A549 (cell line): Measurements from ENCODE around the gene GPLD1. TPM values are rescaled to one million over a fixed set of nuclear protein-coding genes. Genes with fewer than 3 reads are reported as not detected.
A peak's percentile ranks its signal among the peaks of the same experiment; 100 is the strongest.

Source experiments
- ATAC-seq, 2 experiments: fragments of 200-7000 bp in 1 of 2; fragments of >200 bp in 1 of 2; cut with Nextera tagmentation in 1 of 2; cut with Tn5 transposase in 1 of 2; 3 replicates each; pipeline versions ENCODE4 v1.8.0 to v1.9.1; 2018 to 2020; ENCODE audit warnings: mild to moderate bottlenecking in 1 of 2, moderate library complexity in 1 of 2
- CTCF ChIA-PET: fragments of 300-600 bp; sonication (Branson Sonifier 250); formaldehyde crosslinking; extraction: SDS; loops from one replicate; lab custom pipeline; 2021; ENCODE audit warnings: antibody characterized with exemption, inconsistent platforms; lab: Yijun Ruan, JAX
- POLR2A ChIA-PET: fragments of 350-600 bp; formaldehyde crosslinking; extraction: SDS; loops from one replicate; lab custom pipeline; 2021; ENCODE audit warnings: antibody characterized with exemption, inconsistent platforms; lab: Yijun Ruan, JAX
- DNase-seq, 2 experiments: peaks; one replicate each; pipeline versions ENCODE4 v3.0.0 to v3.0.0-alpha.2; 2011 to 2016; ENCODE audit warnings: low read depth in 1 of 2, low spot score in 1 of 2
- FAIRE-seq: peaks from 2 replicates; lab custom pipeline; 2011; peaks lifted over from hg19 to GRCh38; lab: Jason Lieb, UNC
- H3K27ac ChIP-seq, 2 experiments: fragments of >200 bp; sonication (Bioruptor Twin); formaldehyde crosslinking; 3 replicates each; pipeline ENCODE4 v1.5.1; 2016 to 2017
- H3K4me1 ChIP-seq: fragments of >200 bp; sonication (Bioruptor Twin); formaldehyde crosslinking; 3 replicates; pipeline ENCODE4 v1.6.1; 2016
- H3K4me2 ChIP-seq: fragments of >200 bp; sonication (Bioruptor Twin); formaldehyde crosslinking; 3 replicates; pipeline ENCODE4 v1.6.1; 2016
- H3K4me3 ChIP-seq: fragments of >200 bp; sonication (Bioruptor Twin); formaldehyde crosslinking; 3 replicates; pipeline ENCODE4 v1.5.1; 2016
- H3K9me3 ChIP-seq: fragments of >200 bp; sonication (Bioruptor Twin); formaldehyde crosslinking; 3 replicates; pipeline ENCODE4 v1.6.1; 2016
- CBX8 ChIP-seq: fragments of 200-600 bp; sonication (generic); IDR thresholded peaks from 2 replicates; pipeline ENCODE4 v1.6.1; 2016
- CEBPB ChIP-seq, 2 experiments: fragments of >200 bp in 1 of 2; sonication (Bioruptor Twin) in 1 of 2; formaldehyde crosslinking in 1 of 2; IDR thresholded peaks; 2 replicates each; pipeline ENCODE4 v1.6.1; 2012 to 2016
- CHD2 ChIP-seq: fragments of 150-350 bp; IDR thresholded peaks from 2 replicates; pipeline ENCODE4 v1.6.1; 2014; ENCODE audit warnings: low read length; ENCODE audit not compliant: partially characterized antibody
- CHD4 ChIP-seq: fragments of 200-600 bp; sonication (generic); IDR thresholded peaks from 2 replicates; pipeline ENCODE4 v1.6.1; 2016; ENCODE audit warnings: antibody characterized with exemption, mild to moderate bottlenecking, borderline replicate concordance
- EHF ChIP-seq: fragments of 250-450 bp; sonication (Bioruptor Pico); IDR thresholded peaks from 2 replicates; pipeline ENCODE4 v1.5.0; 2020; ENCODE audit warnings: mild to moderate bottlenecking
- ESRRA ChIP-seq: fragments of 150-350 bp; IDR thresholded peaks from 2 replicates; pipeline ENCODE4 v1.6.1; 2014; ENCODE audit warnings: mild to moderate bottlenecking, low read length, borderline replicate concordance
- FOXS1 ChIP-seq: fragments of 250-450 bp; sonication (Bioruptor Pico); IDR thresholded peaks from 2 replicates; pipeline ENCODE4 v1.5.0; 2020; ENCODE audit warnings: mild to moderate bottlenecking, moderate library complexity
- HEYL ChIP-seq: fragments of 250-450 bp; sonication (Bioruptor Pico); IDR thresholded peaks from 2 replicates; pipeline ENCODE4 v1.8.0; 2021; ENCODE audit warnings: mild to moderate bottlenecking, moderate library complexity
- HOXA7 ChIP-seq: fragments of 250-450 bp; sonication (Bioruptor Pico); IDR thresholded peaks from 2 replicates; pipeline ENCODE4 v1.5.0; 2020; ENCODE audit warnings: mild to moderate bottlenecking, moderate library complexity
- HOXB13 ChIP-seq: fragments of 250-450 bp; sonication (Bioruptor Pico); IDR thresholded peaks from 2 replicates; pipeline ENCODE4 v1.5.0; 2020; ENCODE audit warnings: low read depth, mild to moderate bottlenecking, moderate library complexity
- KDM5A ChIP-seq: fragments of 200-600 bp; sonication (generic); IDR thresholded peaks from 2 replicates; pipeline ENCODE4 v1.6.1; 2016; ENCODE audit warnings: antibody characterized with exemption, mild to moderate bottlenecking
- MAFK ChIP-seq: fragments of 450-650 bp; IDR thresholded peaks from 2 replicates; pipeline ENCODE4 v1.6.1; 2014; ENCODE audit not compliant: partially characterized antibody
- MYC ChIP-seq: IDR thresholded peaks from 2 replicates; pipeline ENCODE4 v1.6.1; 2012; ENCODE audit warnings: mild to moderate bottlenecking, inconsistent platforms, low read length, improper control_type of control experiment, borderline replicate concordance
- NFE2L2 ChIP-seq: fragments of 150-350 bp; conservative IDR thresholded peaks from 2 replicates; pipeline ENCODE4 v1.6.1; 2014; ENCODE audit warnings: low read length
- NR3C1 ChIP-seq: fragments of >200 bp; sonication (Bioruptor Twin); formaldehyde crosslinking; IDR thresholded peaks from 3 replicates; pipeline ENCODE4 v1.6.1; 2017
- PHF8 ChIP-seq: fragments of 200-600 bp; sonication (generic); IDR thresholded peaks from 2 replicates; pipeline ENCODE4 v1.6.1; 2016; ENCODE audit warnings: low read depth, mild to moderate bottlenecking, antibody characterized with exemption, moderate library complexity, borderline replicate concordance
- RAD21 ChIP-seq, 2 experiments: fragments of >200 bp in 1 of 2; sonication (Bioruptor Twin) in 1 of 2; formaldehyde crosslinking in 1 of 2; IDR thresholded peaks in 1 of 2; conservative IDR thresholded peaks in 1 of 2; 2 replicates in 1 of 2; 3 replicates in 1 of 2; pipeline ENCODE4 v1.6.1; 2012 to 2018; ENCODE audit warnings: inconsistent platforms in 1 of 2
- RARB ChIP-seq: fragments of 250-450 bp; sonication (Bioruptor Pico); IDR thresholded peaks from 2 replicates; pipeline ENCODE4 v1.8.0; 2021; ENCODE audit warnings: mild to moderate bottlenecking, moderate library complexity
- RCOR1 ChIP-seq: fragments of 150-350 bp; IDR thresholded peaks from 2 replicates; pipeline ENCODE4 v1.6.1; 2014; ENCODE audit warnings: antibody characterized with exemption, low read length, low read depth
- TFCP2L1 ChIP-seq: fragments of 250-450 bp; sonication (Bioruptor Pico); IDR thresholded peaks from 2 replicates; pipeline ENCODE4 v1.5.0; 2021; ENCODE audit warnings: mild to moderate bottlenecking
- ZC3H11A ChIP-seq: fragments of 450-650 bp; IDR thresholded peaks from 2 replicates; pipeline ENCODE4 v1.6.1; 2014; ENCODE audit warnings: antibody characterized with exemption, mild to moderate bottlenecking
- ZFP36 ChIP-seq: fragments of 450-650 bp; IDR thresholded peaks from 2 replicates; pipeline ENCODE4 v1.6.1; 2014; ENCODE audit warnings: borderline replicate concordance; ENCODE audit not compliant: partially characterized antibody
- ZNF302 ChIP-seq: fragments of 250-450 bp; sonication (Bioruptor Pico); IDR thresholded peaks from 2 replicates; pipeline ENCODE4 v1.9.0; 2021; ENCODE audit warnings: inconsistent platforms, mild to moderate bottlenecking, moderate library complexity
- WGBS: methylation state at CpG from one replicate; pipeline ENCODE4 v1.1.6; 2017; ENCODE audit errors: missing lambda C conversion rate; 5-methylcytosine and 5-hydroxymethylcytosine counted together
- polyA plus RNA-seq, 4 experiments: library from polyadenylated mRNA; depleted of rRNA in 3 of 4; stranded (reverse); fragments of >200 nt; fragmentation: RNase III in 1 of 4; extraction: RNeasy Plus Mini Kit Qiagen cat#74134 plus additional on column Dnase treatment in 1 of 4; gene quantifications; 2 replicates in 3 of 4; 3 replicates in 1 of 4; pipeline ENCODE4 v1.2.3, GENCODE V29; 2011 to 2017
- TF ChIP-seq, protein P1 (sequence below): IDR thresholded peaks from 2 replicates; pipeline ENCODE4 v1.6.1; 2012
- TF ChIP-seq, protein P2 (sequence below): fragments of >200 bp; sonication (Bioruptor Twin); formaldehyde crosslinking; IDR thresholded peaks from 3 replicates; pipeline ENCODE4 v1.5.1; 2016
- TF ChIP-seq, protein P3 (sequence below): IDR thresholded peaks from 2 replicates; pipeline ENCODE4 v1.6.1; 2012
- TF ChIP-seq, protein P4 (sequence below): fragments of 200-600 bp; sonication (generic); IDR thresholded peaks from 2 replicates; pipeline ENCODE4 v1.6.1; 2016; ENCODE audit warnings: antibody characterized with exemption, mild to moderate bottlenecking, moderate library complexity

GPLD1 gene
- polyA plus RNA-seq, 2 of the 4 experiments (the other 2 are of a cell fraction): 1.3 to 2.6 TPM

DNA sequence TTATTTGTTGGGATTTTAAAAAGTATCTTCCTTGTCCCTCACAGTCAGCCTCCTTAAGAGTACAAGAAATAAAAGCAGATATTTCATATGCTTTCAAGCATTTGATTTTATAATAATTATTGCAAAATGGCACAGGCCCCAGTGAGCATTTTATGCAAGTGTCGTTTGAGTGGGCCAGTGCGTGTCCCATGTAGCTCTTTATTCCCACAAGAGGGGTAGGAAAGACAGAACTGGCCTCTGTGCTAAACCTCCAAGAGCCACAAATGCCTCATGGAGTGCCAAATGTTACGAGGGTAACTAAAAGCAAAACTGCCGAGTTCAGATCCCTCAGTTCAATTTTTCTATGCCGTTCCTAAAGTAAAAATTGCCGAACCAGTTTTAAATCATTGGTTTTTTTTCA, 12.7 kb downstream of the GPLD1 start:
- Histone ChIP-seq H3K9me3 (no peaks in the 10 kb centered on the region), H3K27ac (no peak overlapping the region), H3K4me2 (no peak overlapping the region), H3K4me3 (no peak overlapping the region), H3K4me1 (peaks cover 8% of the 10 kb centered on the region; the same call in 2 of the 3 replicates)
- 92% methylated on average over 6 of the region's 6 CpGs for WGBS
- no peak for FAIRE-seq
- ChIA-PET POLR2A (no interaction called here), CTCF (interaction anchor here (1.7 kb wide), 1 partner anchor 18 kb away, joined by 3 read pairs; the partner anchor contains the start of gene ALDH5A1)
- DNase-seq: no peak
- TF ChIP-seq PHF8: no peak
- TF ChIP-seq RARB (CRISPR knock-in tag): no peak
- TF ChIP-seq NR3C1: no peak
- TF ChIP-seq RCOR1: no peak
- TF ChIP-seq CBX8: no peak
- no peak for TF ChIP-seq CHD2
- TF ChIP-seq KDM5A: no peak
- TF ChIP-seq EHF (CRISPR knock-in tag): no peak
- ATAC-seq: no peak

DNA sequence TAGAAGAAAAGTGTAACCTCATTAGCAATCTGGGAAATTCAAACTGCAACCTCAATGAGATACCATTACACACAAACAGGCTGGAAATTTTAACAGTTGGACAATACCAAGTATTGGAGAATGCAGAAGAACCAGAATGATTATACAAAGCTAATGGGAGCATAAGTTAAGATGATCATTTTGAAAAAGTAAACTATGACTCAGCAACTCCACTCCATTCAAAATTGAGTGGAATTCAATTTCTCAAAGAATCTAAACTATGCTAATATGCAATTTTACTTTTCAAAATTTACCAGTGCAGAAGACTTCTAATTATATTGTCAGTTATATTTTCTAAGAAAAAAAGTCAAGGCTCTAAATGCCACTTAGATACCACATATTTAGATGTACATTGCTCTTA, 17.2 kb downstream of the GPLD1 start:
- TF ChIP-seq ESRRA (no peak), MAFK (peak; percentile 60), NFE2L2 (peak; percentile 32; the same call in 1 of the 2 replicates), ZC3H11A (no peak), TFCP2L1 (CRISPR knock-in tag) (no peak), FOXS1 (CRISPR knock-in tag) (no peak)
- TF ChIP-seq, protein P1, sequence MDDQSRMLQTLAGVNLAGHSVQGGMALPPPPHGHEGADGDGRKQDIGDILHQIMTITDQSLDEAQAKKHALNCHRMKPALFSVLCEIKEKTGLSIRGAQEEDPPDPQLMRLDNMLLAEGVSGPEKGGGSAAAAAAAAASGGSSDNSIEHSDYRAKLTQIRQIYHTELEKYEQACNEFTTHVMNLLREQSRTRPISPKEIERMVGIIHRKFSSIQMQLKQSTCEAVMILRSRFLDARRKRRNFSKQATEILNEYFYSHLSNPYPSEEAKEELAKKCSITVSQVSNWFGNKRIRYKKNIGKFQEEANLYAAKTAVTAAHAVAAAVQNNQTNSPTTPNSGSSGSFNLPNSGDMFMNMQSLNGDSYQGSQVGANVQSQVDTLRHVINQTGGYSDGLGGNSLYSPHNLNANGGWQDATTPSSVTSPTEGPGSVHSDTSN: no peak
- TF ChIP-seq, protein P2, sequence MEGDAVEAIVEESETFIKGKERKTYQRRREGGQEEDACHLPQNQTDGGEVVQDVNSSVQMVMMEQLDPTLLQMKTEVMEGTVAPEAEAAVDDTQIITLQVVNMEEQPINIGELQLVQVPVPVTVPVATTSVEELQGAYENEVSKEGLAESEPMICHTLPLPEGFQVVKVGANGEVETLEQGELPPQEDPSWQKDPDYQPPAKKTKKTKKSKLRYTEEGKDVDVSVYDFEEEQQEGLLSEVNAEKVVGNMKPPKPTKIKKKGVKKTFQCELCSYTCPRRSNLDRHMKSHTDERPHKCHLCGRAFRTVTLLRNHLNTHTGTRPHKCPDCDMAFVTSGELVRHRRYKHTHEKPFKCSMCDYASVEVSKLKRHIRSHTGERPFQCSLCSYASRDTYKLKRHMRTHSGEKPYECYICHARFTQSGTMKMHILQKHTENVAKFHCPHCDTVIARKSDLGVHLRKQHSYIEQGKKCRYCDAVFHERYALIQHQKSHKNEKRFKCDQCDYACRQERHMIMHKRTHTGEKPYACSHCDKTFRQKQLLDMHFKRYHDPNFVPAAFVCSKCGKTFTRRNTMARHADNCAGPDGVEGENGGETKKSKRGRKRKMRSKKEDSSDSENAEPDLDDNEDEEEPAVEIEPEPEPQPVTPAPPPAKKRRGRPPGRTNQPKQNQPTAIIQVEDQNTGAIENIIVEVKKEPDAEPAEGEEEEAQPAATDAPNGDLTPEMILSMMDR: no peak
- ATAC-seq (no peak), DNase-seq (no peak), FAIRE-seq (no peak)
- ChIA-PET POLR2A (no interaction called here), CTCF (interaction anchor here (0.6 to 1.3 kb wide), 2 partner anchors 15 to 20 kb away, joined by 3 to 4 read pairs; no protein-coding TSS in a partner anchor)
- Histone ChIP-seq H3K9me3 (no peaks in the 10 kb centered on the region), H3K4me2 (peak overlapping the region; percentile 14; the same call in 1 of the 3 replicates), H3K4me3 (no peak overlapping the region), H3K4me1 (peaks cover 8% of the 10 kb centered on the region; the same call in 2 of the 3 replicates), H3K27ac (peak overlapping the region; percentile 17 to 20; a peak in 2 of 6 replicates)

DNA sequence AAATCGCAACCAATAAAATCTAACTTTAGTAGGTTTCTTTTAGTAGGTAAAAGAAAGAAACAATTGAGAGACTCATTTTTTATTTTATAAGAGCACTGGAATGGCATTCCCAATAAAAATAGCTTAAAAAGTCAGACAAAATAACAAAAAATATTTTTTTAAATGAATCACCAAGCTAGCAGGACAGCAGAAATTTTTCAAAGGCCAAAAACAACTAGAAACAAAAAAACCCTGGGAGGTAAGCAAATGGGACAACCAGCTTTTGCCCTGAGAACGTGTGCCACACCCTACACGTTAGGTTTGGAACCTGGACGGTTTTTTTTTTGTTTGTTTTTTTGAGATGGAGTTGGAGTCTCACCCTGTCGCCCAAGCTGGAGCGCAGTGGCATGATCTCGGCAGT, 19.6 kb downstream of the GPLD1 start:
- CTCF ChIA-PET: interaction anchor here (1.2 kb wide), 1 partner anchor 13 kb away, joined by 3 read pairs; no protein-coding TSS in a partner anchor
- ATAC-seq (no peak), FAIRE-seq (no peak), DNase-seq (no peak)
- no peak overlapping the region for H3K4me3 ChIP-seq
- no peak overlapping the region for H3K4me2 ChIP-seq
- H3K4me1 ChIP-seq: peaks cover 8% of the 10 kb centered on the region; the same call in 2 of the 3 replicates
- POLR2A ChIA-PET: no interaction called here
- no peak overlapping the region for H3K27ac ChIP-seq
- WGBS: 70% methylated on average over 7 of the region's 7 CpGs
- no peaks in the 10 kb centered on the region for H3K9me3 ChIP-seq
- TF ChIP-seq HEYL (CRISPR knock-in tag) (no peak), ZNF302 (CRISPR knock-in tag) (no peak), HOXA7 (CRISPR knock-in tag) (no peak), RARB (CRISPR knock-in tag) (no peak), ESRRA (no peak), FOXS1 (CRISPR knock-in tag) (no peak), ZC3H11A (no peak), HOXB13 (no peak), ZFP36 (no peak), CBX8 (no peak), CEBPB (IDR thresholded peaks at IDR 0.05) (no peak), MYC (no peak), RAD21 (conservative IDR thresholded peaks at IDR 0.05 in 1 of 2, IDR thresholded peaks at IDR 0.05 in 1 of 2) (no peak), CHD4 (no peak)
- TF ChIP-seq, protein P3, sequence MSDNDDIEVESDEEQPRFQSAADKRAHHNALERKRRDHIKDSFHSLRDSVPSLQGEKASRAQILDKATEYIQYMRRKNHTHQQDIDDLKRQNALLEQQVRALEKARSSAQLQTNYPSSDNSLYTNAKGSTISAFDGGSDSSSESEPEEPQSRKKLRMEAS: no peak
- TF ChIP-seq, protein P4, sequence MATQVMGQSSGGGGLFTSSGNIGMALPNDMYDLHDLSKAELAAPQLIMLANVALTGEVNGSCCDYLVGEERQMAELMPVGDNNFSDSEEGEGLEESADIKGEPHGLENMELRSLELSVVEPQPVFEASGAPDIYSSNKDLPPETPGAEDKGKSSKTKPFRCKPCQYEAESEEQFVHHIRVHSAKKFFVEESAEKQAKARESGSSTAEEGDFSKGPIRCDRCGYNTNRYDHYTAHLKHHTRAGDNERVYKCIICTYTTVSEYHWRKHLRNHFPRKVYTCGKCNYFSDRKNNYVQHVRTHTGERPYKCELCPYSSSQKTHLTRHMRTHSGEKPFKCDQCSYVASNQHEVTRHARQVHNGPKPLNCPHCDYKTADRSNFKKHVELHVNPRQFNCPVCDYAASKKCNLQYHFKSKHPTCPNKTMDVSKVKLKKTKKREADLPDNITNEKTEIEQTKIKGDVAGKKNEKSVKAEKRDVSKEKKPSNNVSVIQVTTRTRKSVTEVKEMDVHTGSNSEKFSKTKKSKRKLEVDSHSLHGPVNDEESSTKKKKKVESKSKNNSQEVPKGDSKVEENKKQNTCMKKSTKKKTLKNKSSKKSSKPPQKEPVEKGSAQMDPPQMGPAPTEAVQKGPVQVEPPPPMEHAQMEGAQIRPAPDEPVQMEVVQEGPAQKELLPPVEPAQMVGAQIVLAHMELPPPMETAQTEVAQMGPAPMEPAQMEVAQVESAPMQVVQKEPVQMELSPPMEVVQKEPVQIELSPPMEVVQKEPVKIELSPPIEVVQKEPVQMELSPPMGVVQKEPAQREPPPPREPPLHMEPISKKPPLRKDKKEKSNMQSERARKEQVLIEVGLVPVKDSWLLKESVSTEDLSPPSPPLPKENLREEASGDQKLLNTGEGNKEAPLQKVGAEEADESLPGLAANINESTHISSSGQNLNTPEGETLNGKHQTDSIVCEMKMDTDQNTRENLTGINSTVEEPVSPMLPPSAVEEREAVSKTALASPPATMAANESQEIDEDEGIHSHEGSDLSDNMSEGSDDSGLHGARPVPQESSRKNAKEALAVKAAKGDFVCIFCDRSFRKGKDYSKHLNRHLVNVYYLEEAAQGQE: no peak
- TF ChIP-seq, protein P1: no peak
